ENCODE data around the gene HSPA14. TPM values are rescaled to one million over a fixed set of nuclear protein-coding genes. Genes with fewer than 3 reads are reported as not detected.
A peak's percentile ranks its signal among the peaks of the same experiment; 100 is the strongest.
"Not testable (repeated sequence)": the region's sequence is repeated elsewhere in the genome, so short reads cannot be mapped to it uniquely, and the experiment has no call there.

Gene HSPA14
- total and polyA plus RNA-seq, 10 of the 15 experiments (the other 5 are each of a cell fraction or from before 2014, with no cell fraction given): 26.6 to 56.1 (median 34.3) TPM

DNA sequence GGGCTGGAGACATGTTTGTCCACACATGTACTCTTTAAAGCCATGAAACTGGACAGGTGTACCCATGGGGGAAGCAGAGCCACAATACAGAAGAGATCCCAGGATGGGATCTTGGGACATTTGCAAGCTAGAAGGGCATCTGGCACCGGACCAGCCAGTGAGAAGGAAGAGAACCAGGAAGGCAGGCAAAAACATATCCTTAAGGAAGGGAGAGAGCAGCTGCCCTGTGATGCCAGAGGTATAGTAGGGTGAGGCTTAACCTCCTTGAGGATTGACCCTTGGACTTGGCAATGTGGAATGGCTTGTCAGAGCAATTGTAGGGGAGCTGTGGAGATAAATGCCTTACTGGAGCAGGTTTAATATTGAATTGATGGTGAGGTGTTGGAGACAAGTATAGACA is 22.7 kb downstream of the HSPA14 start:
- no peak overlapping the region for H3K4me2 ChIP-seq (ENCODE audit: control insufficient read depth, insufficient read depth)
- FAIRE-seq: no peak
- SMC1A ChIA-PET (ENCODE audit: uncharacterized antibody, unreplicated experiment): no interaction called here
- POLR2A ChIA-PET: no interaction called here
- TSS peak; percentile 15 for BruUV-seq (replicated peaks)
- TF ChIP-seq, protein P1, sequence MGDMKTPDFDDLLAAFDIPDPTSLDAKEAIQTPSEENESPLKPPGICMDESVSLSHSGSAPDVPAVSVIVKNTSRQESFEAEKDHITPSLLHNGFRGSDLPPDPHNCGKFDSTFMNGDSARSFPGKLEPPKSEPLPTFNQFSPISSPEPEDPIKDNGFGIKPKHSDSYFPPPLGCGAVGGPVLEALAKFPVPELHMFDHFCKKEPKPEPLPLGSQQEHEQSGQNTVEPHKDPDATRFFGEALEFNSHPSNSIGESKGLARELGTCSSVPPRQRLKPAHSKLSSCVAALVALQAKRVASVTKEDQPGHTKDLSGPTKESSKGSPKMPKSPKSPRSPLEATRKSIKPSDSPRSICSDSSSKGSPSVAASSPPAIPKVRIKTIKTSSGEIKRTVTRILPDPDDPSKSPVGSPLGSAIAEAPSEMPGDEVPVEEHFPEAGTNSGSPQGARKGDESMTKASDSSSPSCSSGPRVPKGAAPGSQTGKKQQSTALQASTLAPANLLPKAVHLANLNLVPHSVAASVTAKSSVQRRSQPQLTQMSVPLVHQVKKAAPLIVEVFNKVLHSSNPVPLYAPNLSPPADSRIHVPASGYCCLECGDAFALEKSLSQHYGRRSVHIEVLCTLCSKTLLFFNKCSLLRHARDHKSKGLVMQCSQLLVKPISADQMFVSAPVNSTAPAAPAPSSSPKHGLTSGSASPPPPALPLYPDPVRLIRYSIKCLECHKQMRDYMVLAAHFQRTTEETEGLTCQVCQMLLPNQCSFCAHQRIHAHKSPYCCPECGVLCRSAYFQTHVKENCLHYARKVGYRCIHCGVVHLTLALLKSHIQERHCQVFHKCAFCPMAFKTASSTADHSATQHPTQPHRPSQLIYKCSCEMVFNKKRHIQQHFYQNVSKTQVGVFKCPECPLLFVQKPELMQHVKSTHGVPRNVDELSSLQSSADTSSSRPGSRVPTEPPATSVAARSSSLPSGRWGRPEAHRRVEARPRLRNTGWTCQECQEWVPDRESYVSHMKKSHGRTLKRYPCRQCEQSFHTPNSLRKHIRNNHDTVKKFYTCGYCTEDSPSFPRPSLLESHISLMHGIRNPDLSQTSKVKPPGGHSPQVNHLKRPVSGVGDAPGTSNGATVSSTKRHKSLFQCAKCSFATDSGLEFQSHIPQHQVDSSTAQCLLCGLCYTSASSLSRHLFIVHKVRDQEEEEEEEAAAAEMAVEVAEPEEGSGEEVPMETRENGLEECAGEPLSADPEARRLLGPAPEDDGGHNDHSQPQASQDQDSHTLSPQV (IDR thresholded peaks at IDR 0.05): no peak
- no peak for TF ChIP-seq DPF2 (IDR thresholded peaks at IDR 0.05)
- no peaks in the 10 kb centered on the region for H3K27me3 ChIP-seq (replicated peaks in 1 of 2; ENCODE audit: control insufficient read depth in 2 of 2, insufficient read depth in 2 of 2, low read length in 1 of 2)
- H3K4me3 ChIP-seq: no peak overlapping the region
- no peak overlapping the region for H3K9ac ChIP-seq (ENCODE audit: control insufficient read depth, insufficient read depth, low read length)
- H3K36me3 ChIP-seq (ENCODE audit: control insufficient read depth in 2 of 2, insufficient read depth in 2 of 2, low read length in 1 of 2): peaks cover 8 to 11% of the 10 kb centered on the region in 2 experiments
- no peaks in the 10 kb centered on the region for H3K79me2 ChIP-seq (ENCODE audit: control insufficient read depth, insufficient read depth, low read length)
- no peaks in the 10 kb centered on the region for H3K4me1 ChIP-seq (ENCODE audit: control insufficient read depth, insufficient read depth, low read length)
- no peaks in the 10 kb centered on the region for H4K20me1 ChIP-seq (ENCODE audit: control insufficient read depth, insufficient read depth)
- 100% methylated on average over 1 of the region's 1 CpG for WGBS (ENCODE audit: insufficient coverage, insufficient replicate concordance, low lambda C conversion rate, missing lambda C conversion rate)
- in situ Hi-C loops (cut with MboI): no loop called here
- RAD21 ChIA-PET (ENCODE audit: unreplicated experiment): no interaction called here
- no peak for ATAC-seq
- no peak overlapping the region for H3K27ac ChIP-seq (ENCODE audit: control insufficient read depth, insufficient read depth)
- no peak for DNase-seq (ENCODE audit: low read depth, low spot score)
- CTCF ChIA-PET: no interaction called here
- no peaks in the 10 kb centered on the region for H3K9me3 ChIP-seq (replicated peaks; ENCODE audit: control insufficient read depth, insufficient read depth, low read length)
- no peak overlapping the region for H2AFZ ChIP-seq (ENCODE audit: control insufficient read depth, low read depth, low read length)
- intact Hi-C loops (cut with micrococcal nuclease; ENCODE audit: unreplicated experiment): no loop called here

DNA sequence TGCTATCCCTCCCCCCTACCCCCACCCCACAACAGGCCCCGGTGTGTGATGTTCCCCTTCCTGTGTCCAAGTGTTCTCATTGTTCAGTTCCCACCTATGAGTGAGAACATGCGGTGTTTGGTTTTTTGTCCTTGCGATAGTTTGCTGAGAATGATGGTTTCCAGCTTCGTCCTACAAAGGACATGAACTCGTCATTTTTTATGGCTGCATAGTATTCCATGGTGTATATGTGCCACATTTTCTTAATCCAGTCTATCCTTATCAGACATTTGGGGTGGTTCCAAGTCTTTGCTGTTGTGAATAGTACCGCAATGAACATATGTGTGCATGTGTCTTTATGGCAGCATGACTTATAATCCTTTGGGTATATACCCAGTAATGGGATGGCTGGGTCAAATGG is 26.4 kb downstream of the HSPA14 start:
- FAIRE-seq; BruUV-seq (replicated peaks); H3K9me3 ChIP-seq (replicated peaks; ENCODE audit: control insufficient read depth, insufficient read depth, low read length); H3K4me1 ChIP-seq (ENCODE audit: control insufficient read depth, insufficient read depth, low read length); H3K4me2 ChIP-seq (ENCODE audit: control insufficient read depth, insufficient read depth); SMC1A ChIA-PET (ENCODE audit: uncharacterized antibody, unreplicated experiment); ATAC-seq; H3K27me3 ChIP-seq (replicated peaks in 1 of 2; ENCODE audit: control insufficient read depth in 2 of 2, insufficient read depth in 2 of 2, low read length in 1 of 2); RAD21 ChIA-PET (ENCODE audit: unreplicated experiment); H3K9ac ChIP-seq (ENCODE audit: control insufficient read depth, insufficient read depth, low read length); DNase-seq (ENCODE audit: low read depth, low spot score); H3K79me2 ChIP-seq (ENCODE audit: control insufficient read depth, insufficient read depth, low read length); intact Hi-C loops (cut with micrococcal nuclease; ENCODE audit: unreplicated experiment); H4K20me1 ChIP-seq (ENCODE audit: control insufficient read depth, insufficient read depth); CTCF ChIA-PET; H3K4me3 ChIP-seq; H2AFZ ChIP-seq (ENCODE audit: control insufficient read depth, low read depth, low read length); H3K27ac ChIP-seq (ENCODE audit: control insufficient read depth, insufficient read depth); POLR2A ChIA-PET; in situ Hi-C loops (cut with MboI): not testable (repeated sequence)
- peaks cover 7 to 14% of the 10 kb centered on the region in 2 experiments for H3K36me3 ChIP-seq (ENCODE audit: control insufficient read depth in 2 of 2, insufficient read depth in 2 of 2, low read length in 1 of 2)
- 98% methylated on average over 5 of the region's 6 CpGs for WGBS (ENCODE audit: insufficient coverage, insufficient replicate concordance, low lambda C conversion rate, missing lambda C conversion rate)

DNA sequence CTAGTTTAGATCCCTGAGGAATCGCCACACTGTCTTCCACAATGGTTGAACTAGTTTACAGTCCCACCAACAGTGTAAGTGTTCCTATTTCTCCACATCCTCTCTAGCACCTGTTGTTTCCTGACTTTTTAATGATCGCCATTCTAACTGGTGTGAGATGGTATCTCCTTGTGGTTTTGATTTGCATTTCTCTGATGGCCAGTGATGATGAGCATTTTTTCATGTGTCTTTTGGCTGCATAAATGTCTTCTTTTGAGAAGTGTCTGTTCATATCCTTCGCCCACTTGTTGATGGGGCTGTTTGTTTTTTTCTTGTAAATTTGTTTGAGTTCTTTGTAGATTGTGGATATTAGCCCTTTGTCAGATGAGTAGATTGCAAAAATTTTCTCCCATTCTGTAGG is 26.8 kb downstream of the HSPA14 start:
- SMC1A ChIA-PET (ENCODE audit: uncharacterized antibody, unreplicated experiment): interaction anchor here (1.4 kb wide), 1 partner anchor 22 kb away, joined by 3 read pairs; no protein-coding TSS in a partner anchor
- DNase-seq (ENCODE audit: low read depth, low spot score); H3K27me3 ChIP-seq (replicated peaks in 1 of 2; ENCODE audit: control insufficient read depth in 2 of 2, insufficient read depth in 2 of 2, low read length in 1 of 2); CTCF ChIA-PET; intact Hi-C loops (cut with micrococcal nuclease; ENCODE audit: unreplicated experiment); H3K79me2 ChIP-seq (ENCODE audit: control insufficient read depth, insufficient read depth, low read length); H3K4me1 ChIP-seq (ENCODE audit: control insufficient read depth, insufficient read depth, low read length); H2AFZ ChIP-seq (ENCODE audit: control insufficient read depth, low read depth, low read length); H3K4me2 ChIP-seq (ENCODE audit: control insufficient read depth, insufficient read depth); H3K9me3 ChIP-seq (replicated peaks; ENCODE audit: control insufficient read depth, insufficient read depth, low read length); FAIRE-seq; H3K4me3 ChIP-seq; POLR2A ChIA-PET; H3K9ac ChIP-seq (ENCODE audit: control insufficient read depth, insufficient read depth, low read length); BruUV-seq (replicated peaks); in situ Hi-C loops (cut with MboI); H3K27ac ChIP-seq (ENCODE audit: control insufficient read depth, insufficient read depth); RAD21 ChIA-PET (ENCODE audit: unreplicated experiment); H4K20me1 ChIP-seq (ENCODE audit: control insufficient read depth, insufficient read depth); ATAC-seq: not testable (repeated sequence)
- WGBS (ENCODE audit: insufficient coverage, insufficient replicate concordance, low lambda C conversion rate, missing lambda C conversion rate): 84% methylated on average over 3 of the region's 3 CpGs
- H3K36me3 ChIP-seq (ENCODE audit: control insufficient read depth in 2 of 2, insufficient read depth in 2 of 2, low read length in 1 of 2): peaks cover 7 to 14% of the 10 kb centered on the region in 2 experiments

All from GM12878 (cell line).